Measurements from ENCODE around the gene PAWR.

DNA sequence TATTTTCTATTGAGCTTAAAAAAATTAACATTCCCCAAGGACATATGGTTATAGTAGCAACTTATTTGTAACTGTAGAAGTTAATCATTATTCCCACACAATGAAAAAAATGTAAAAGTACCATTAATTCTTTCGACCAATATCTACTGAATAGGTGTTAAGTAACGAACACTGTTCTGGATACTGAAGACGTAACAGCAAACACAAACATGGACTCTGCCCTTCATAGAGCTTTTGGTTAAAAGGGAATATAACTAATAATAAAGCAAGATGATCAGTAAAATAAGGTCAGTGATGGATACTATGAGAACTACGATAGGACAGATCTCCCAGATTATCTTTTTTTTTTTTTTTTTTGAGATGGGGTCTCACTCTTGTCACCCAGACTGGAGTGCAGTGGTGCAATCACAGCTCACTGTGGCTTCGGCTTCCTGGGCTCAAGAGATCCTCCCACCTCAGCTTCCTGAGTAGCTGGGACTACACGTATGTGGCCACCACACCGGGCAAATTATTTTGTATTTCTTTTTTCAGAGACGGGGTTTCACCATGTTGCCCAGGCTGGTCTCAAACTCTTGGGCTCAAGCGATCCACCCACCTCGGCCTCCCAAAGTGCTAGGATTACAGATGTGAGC lies 93.9 kb downstream of the PAWR start:
- no peak for TF ChIP-seq EZH2 (IDR thresholded peaks at IDR 0.05)
- no peak for TF ChIP-seq POLR2AphosphoS5 (IDR thresholded peaks at IDR 0.05; ENCODE audit: borderline replicate concordance, low read depth, low read length)
- TF ChIP-seq FOXP2 (optimal IDR thresholded peaks at IDR 0.05; ENCODE audit: control extremely low read depth, extremely low read length, insufficient read depth), result no peak
